CD4-positive, alpha-beta T cell treated with Interleukin-17A for 1 hour (primary cell): ENCODE measurements around the gene NPHP4.
A peak's percentile ranks its signal among the peaks of the same experiment; 100 is the strongest.

Experiments
- DNase-seq: peaks from one replicate; pipeline ENCODE4 v3.0.0-alpha.2; 2020

The NPHP4 gene

DNA sequence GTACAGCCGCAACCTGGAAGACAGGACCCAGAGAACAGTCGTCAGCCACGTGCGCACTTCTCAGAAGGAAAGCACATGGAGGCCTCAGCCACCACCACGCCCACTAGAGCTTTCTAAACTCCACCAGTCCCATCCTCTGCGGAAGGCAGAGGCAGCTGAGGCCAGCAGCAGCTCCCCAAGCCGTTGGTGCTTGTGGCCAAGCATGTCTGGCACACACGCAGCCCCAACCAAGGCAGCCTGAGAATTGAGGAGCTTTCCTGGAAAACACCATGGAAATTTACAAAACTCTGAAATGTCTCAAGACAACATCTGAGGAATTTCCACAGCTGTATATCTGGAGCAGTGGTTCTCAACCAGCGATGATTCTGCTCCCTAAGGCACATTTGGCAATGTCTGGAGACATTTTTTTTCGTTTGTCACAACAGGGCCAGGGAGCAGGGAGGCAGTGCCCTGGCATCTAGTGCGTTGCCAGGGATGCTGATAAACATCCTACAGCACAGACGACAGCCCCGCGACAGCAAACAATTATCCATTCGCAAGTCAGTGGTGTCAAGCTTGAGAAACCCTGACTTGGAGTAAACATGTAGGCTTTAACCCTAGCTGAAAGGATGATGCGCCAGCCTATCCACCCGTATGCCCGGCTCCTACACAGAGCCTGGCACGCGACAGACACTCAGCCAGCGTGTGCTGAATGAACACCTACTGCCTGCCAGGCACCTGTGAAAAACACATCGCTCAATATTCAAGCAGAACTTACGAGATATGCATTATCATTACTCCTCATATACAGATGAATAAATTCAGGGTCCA is 24.7 kb downstream of the NPHP4 start:
- no peak for DNase-seq

DNA sequence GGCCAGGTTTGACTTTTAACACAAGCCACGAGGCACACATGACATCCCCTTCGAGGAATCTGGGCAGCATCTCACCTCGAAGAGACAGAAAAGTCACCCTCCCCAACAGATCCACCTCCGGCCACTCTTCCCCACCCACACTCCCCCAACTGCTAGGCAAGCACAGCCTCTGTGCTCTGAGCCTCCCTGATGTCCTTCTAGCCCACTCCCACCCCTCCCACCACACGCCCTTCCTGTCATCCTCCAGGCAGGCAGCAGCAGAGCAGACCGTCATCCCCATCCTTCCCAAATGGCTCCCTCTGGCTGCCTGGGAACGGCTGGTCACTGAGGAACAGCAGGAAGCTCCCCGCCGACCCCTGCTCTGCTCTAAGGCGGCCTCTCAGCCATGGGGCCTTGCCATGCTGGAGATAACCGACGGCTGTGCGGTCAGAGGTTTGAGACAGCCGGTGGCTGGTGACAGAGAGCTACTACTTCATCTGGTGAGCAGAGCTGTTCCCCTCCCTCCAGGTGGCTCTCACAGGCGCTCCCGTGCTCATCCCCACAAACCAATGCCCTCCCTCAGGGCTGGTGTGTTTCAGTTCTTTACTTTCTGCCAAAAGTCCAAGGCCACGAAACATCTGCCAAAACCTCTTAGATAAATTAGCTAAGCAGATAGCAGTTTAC is 25.6 kb downstream of the NPHP4 start:
- no peak for DNase-seq

DNA sequence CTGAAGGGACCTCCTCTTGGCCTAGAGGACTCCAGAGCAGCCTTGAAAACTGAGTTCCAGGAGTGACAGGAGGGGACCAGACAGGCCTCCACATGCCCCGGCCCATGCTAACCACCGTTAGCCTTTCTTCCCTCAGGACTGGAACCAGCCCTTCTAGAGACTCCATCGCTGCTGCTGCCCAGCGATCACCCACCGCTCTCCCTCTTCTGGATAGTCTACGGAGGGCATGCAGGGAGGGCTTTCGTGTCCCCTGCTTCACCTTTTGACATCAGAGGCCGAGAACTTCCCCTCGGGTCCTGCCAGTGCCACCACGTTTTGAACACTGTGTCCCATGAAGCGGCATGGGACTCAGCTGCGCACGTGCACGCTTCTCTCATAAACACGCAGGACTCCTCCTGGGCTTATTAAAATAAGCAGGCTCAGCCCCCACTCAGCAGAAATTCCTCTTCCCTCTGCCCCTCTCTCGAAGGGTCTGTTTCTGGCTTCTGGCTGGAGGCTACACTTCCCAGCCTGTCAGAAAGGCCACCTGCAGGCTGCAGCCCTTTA is 26.6 kb downstream of the NPHP4 start:
- DNase-seq: no peak

DNA sequence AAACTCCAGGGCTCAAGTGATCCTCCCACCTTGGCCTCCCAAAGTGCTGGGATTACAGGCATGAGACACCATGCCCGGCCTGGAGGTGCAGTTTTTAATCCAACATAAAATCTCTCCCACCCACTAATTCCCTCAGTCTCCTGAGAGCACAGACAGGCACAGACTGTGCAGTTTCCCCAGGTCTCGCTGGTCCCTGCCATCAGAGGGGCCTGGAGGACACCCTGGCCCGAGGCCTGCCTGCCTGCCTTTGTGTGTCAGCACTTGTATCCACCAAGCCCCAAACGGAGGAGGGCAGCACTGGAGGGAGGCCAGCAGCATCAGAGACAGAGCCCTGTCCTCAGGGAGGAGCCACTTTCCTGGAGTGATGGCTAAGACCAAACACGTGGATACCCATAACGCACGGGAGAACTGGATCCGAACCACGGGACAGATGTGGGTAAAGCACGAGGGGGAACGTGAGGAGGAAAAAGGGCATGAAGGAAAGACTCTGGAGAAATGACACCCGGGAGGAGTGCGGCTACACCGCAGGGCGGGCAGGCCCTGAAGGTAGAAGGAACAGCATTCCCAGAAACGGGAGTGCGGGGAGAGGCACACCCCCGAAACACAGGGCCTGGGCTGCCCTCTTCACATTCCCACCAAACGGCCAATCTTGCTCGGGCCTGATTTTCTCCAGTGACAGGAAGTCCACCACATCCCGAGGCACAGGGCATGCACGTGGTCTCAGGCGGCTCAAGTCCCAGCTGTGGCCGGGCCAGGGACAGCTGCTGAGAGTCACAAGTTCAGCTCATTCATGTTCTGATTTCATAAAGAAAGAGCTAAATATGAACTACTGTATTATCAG is 29.7 kb downstream of the NPHP4 start:
- no peak for DNase-seq

DNA sequence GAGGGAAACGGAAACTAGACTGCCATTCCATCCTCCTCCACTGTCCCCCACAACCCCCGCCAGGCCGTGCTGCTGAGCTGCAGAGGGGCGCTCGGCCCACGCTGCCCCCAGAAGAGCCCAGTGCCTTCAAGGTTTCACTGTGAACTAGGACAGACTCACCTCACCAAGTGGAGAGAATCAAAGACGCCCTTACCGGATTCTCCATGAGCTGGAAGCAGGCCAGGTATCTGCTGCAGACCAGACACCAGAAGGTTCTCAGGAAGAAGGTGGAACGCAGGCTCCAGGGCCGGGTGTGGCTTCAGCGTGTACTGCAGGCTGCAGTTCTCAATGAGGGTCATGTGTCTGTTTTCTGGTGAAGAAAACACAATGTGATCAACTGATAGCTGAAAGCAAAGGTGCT is 30.6 kb downstream of the NPHP4 start:
- DNase-seq: no peak

DNA sequence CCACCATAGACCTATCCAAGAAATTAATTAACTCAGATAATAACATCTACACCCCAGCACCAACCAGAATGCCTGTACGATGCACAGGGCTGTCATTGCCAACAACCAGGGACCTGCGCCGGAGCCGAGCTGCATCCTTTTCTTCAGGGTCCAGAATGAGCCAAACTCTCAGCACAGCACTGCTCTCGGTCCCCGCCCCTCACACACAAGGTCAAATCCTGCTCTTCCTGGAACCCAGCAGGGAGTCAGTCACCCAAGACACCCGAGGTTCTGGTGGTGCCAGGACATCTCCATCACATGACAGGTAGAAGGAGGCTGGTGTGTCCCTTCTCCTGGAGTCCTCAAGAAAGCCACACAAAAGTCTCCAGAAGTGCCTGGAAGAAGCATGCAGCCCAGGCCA is 31.9 kb downstream of the NPHP4 start:
- DNase-seq: no peak

DNA sequence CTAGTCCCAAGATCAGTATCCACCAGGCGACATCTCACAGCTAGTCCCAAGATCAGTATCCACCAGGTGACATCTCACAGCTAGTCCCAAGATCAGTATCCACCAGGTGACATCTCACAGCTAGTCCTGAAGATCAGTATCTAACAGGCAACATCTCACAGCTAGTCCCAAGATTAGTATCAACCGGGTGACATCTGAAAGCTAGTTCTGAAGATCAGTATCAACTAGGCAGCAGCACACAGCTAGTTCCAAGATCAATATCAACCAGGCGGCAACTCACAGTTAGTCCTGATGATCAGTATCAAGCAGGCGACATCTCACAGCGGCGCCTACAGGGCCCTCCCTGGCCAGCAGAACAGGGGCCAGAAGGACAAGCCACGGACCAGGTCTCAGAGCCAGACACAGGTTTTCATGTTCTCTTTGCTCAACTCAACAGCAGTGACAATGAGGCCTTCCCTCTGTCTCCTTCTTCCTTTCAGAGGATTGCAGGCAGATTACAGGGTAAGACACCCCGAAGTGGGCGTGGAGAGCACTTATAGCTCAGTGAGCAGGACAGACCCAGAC is 32.5 kb downstream of the NPHP4 start:
- no peak for DNase-seq

DNA sequence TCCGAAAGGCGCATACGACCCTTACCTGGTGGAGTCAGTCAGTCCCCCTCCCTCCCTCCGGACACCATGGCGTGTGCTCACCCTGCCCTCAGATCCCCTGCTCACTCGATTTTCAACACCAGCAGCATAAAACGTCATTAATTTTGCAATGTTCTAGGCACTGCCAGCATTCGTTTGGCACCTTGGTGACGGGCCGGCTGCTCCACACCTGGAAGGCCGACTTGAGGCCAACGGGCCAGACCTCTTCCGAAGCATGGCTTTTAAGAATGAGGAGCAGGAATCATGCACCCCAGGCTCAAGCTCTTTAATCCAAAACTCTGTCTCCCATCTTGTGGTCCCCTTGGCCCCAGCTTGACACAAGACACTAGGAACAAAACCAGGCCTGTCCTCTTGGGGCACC is 33.1 kb downstream of the NPHP4 start:
- DNase-seq: no peak

DNA sequence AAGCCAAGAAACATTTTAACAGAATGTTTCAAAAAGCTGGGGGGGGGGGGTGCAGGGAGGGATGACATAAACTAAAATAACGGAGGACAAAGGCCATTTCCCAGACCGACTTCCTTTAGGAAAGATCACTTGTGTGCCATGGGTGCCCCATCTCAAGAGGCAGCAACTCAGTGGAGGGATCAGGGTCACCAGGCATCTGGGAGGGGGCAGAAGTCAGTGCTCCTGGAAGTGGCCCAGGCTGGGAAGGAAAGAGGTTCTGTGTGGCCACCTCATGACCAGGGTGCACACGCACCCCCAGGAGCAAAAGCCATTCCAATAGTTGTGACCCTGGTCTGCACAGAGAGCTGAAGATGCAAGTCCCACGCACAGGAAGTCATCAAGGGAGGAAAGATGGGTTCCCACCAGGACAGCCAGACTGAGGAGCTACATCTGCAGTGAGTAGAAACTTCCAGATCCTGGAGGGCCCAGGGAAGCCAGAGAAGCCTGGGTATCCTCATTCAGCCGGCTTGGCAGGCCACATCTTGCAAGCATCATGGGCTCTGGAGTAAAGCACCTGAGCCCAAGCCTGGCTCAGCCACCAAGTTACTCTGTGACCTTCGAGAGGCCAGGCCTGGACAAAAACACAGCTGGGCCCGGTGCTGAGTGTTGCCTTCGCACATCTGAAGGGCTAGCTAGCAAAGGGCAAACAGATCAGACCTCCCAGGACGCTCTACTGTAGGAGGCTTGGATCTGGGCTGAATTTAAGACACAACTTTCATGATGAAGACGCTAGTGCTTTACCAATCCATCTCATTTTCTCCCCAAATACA is 36.0 kb downstream of the NPHP4 start:
- no peak for DNase-seq

DNA sequence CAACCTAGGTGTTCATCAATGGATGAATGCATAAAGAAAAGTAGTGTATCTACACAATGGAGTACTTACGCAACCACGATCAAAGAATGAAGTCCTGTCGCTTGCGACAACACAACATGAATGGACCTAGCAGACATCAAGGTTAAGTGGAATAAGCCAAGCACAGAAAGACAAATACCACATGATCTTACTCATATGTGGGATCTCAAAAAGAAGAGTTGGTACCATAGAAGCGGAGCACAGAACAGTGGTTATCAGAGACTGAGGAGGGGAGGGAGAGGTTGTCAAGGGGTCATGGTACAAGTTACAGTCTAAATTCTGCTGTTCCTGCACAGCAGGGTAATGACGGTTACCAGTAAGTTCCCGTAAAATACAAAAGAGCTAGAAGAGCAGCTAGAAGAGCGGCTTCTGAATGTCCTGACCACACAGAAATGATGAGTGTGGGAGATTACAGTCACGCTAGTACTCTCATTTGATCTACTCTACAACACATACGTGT is 36.7 kb downstream of the NPHP4 start:
- DNase-seq: no peak

DNA sequence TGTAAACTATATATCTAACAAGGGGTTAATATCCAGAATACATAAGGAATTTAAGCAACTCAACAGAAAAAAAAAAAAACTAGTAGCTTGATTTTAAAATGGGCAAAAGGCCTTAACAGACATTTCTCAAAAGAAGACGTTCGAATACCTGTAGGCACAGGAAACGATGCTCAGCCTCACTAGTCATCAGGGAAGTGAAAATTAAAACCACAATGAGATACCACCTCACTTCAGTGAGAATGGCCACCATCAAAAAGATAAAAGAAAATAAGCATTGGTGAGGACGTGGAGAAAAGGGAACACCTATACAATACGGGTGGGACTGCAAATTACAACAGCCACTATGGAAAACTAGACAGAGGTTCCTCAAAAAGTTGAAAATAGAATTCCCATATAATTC is 37.3 kb downstream of the NPHP4 start:
- DNase-seq: peak; percentile 19

DNA sequence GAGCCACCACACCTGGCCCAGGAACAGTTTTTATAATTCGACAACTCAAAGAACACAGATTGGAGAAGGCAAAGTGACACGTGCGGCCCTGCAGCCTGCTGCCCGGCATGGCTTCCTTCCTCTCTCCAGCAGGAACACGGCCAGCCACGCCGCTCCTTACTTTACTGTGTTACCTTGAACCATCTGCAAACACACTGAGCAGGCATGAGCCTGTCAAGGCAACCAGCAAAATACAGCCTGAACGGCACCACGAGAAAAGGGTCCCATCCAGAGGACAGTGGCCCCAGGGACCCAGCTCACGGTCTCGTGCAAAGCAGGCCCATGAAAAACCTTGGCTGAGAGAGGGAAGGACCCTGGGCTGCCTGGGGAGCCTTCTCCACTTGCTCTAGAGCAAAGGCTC is 38.8 kb downstream of the NPHP4 start:
- no peak for DNase-seq

DNA sequence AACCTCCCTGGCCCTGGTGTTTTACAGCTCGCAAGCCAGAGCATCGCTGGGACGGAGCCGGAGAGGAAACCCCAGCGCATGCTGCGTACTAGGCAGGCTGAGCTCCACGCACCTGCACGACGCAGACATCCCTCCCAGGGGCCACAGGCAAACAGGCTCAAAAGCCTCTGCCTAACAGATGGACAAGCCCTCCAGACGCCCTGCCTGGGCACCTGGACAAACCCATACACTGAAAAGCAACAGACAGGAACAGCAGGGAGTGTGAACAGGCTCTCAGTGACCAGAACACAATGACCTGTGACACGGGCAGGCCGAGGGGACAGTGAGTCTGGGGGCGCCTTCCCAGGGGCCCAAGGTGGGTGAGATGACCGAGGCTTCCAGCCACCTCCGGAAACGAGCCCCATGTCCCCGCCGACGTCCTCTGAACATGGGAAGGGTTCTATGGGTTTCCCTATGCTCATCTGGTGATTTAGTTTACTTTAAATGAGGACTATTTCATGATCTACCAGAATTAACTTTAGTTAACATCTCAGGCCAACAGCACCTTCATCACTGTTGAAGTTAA is 40.3 kb downstream of the NPHP4 start:
- no peak for DNase-seq

DNA sequence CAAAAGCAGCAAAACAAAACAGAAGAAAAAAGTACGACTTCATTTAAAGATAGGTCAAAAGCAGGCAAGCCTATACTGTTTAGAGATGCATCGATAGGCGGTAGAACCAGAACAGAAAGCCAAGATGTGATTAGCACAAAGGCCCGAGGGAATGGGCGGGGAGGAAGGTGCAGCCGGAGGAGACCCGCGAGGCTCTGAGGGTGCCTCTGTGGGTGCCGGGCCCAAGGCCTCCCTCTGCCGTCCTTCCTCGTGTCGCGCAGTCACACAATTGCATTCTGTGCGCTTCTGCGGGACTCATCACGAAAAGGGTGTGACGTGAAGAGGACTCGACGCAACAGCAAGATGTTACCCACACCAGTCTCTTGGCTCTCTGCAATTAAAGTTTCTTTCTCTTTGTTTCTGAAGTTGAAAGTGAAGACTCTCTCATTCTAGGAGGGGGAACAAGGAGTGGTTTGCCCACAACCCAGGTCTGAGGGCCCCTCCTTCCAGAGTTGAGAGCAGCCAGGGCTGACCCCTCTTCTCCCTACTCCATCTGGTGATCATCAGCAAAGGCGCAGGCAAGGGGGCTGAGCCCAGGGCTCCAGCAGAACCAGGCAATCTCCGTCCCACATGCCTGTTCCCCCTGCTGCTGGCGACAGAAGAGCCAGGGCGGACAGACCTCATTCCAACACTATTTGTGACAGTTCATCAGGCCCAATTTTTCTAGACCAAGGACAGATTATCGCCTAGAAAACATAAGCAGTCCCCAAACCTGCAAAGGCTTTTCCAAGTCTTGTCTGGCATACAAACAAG is 41.0 kb downstream of the NPHP4 start:
- peak; percentile 1 for DNase-seq

DNA sequence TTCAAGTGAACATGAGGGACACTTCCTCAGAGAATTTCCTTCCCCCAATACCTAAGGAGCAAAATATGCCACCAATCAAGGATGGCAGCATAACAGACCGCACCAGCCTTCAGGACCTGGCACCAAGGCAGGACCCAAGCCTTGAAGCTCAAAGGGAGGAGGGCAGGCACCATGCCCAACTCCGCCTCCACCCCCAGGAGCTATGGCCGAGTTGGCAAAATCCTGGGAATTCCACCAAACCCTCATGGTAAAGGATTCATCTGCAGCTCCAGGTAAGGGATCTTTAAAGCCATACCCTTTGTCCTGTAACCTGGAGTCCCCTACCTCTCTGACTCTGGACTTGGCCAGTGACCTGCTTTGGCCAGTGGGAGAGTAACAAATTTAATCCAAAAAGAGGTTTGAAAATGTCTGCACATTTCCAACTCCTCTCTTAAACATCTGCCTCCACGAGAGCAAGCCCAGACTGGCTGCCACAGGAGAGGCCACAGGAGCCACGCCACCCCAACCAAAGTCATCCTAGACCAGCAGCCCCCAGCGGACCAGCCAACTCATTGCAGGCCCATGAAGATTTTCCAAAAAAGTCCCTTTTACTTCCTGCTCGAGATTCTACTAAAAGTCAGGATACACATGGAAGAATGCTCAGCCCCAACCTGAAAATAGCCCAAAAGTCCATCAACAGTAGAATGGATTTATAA is 41.9 kb downstream of the NPHP4 start:
- DNase-seq: no peak

DNA sequence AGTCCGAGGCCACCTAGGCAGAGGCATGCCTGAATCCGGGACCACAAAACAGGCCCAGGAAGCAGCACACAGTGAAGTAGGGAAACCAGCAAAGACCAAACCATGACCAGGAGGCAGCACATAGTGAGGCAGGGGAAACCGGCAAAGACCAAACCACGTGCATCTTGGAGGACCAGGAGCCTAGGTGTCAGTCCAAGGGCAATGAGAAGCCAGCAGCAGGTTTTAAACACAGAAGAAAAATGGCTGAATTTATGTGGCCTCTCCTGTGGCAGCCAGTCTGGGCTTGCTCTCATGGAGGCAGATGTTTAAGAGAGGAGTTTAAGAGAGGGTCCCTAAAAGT is 42.5 kb downstream of the NPHP4 start:
- DNase-seq: no peak

DNA sequence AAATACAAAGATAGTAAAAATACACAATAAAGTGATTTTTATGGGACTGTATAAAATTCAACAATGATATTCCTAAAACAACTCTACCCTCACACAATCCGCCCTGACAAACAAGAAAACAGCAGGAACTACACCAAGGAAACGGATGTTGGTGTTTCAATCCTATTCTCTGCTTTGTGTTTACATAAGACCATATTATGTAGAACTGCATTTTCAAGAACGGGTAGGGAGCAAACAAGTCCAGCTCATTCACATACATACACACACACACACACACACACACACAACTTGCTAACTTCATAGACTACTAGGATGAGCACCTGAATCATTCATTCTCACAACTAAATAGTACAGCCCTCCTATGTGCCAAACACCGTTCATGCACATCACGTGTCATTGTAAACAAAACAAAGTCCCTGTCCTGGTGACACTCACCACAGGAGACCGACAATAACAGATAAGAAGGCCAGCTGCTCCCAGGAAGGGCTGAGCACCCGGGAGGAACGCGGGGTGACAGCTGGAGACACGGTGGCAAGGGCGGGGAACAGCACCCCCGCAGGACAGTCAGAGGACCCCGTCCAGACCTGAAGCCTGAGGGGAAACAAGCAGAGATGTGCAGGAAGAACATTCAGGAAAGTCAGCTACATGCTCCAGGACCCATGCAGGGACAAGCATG is 43.0 kb downstream of the NPHP4 start:
- no peak for DNase-seq

DNA sequence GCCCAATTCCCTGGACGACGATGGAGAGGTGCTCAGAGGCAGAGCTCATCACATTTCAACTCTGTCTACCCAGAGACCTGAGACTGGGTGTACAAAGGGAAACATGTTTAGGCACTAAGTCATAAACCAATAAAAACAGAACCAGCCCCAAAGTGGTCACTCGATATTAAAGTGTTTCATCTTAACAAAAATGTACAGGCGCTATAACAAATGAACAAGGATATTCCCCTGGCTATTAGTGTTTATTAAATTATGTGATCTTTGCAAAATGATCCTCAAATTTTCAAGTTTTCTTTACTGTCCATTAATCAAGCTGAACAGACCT is 43.6 kb downstream of the NPHP4 start:
- DNase-seq: no peak

DNA sequence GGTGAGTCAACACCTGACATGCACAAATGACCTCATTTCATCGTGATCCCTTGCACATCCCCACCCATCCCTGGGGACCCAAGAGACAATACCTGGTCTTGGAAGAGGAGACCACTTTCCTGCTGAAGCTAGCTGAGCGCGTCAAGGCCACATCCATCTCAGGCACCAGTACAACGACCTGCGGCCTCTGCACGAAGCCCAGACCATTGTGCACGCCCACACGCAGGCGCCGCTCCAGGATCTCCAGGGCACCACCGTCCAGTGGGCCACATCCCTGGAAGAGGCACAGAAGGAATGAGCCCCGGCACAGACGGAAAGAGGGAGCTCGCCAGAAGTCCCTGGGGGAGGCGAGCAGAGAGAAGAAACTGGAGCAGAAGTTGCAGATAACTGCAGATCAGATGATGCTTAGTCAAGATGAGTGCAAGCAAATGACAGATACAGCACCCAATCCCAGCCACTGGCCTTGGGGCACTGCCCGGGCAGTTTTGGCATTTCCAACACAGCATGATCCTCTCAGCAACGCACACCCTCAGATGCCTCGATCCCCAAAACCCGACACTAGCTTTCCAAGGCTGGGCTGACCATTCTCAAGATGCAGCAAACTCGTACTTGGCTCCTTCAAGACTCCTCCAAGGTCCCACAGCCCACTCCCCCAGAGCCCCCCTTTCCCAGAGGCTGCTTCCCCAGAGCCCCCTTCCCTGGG is 44.1 kb downstream of the NPHP4 start:
- no peak for DNase-seq
